ENCODE measurements around the gene MTG1.

DNA sequence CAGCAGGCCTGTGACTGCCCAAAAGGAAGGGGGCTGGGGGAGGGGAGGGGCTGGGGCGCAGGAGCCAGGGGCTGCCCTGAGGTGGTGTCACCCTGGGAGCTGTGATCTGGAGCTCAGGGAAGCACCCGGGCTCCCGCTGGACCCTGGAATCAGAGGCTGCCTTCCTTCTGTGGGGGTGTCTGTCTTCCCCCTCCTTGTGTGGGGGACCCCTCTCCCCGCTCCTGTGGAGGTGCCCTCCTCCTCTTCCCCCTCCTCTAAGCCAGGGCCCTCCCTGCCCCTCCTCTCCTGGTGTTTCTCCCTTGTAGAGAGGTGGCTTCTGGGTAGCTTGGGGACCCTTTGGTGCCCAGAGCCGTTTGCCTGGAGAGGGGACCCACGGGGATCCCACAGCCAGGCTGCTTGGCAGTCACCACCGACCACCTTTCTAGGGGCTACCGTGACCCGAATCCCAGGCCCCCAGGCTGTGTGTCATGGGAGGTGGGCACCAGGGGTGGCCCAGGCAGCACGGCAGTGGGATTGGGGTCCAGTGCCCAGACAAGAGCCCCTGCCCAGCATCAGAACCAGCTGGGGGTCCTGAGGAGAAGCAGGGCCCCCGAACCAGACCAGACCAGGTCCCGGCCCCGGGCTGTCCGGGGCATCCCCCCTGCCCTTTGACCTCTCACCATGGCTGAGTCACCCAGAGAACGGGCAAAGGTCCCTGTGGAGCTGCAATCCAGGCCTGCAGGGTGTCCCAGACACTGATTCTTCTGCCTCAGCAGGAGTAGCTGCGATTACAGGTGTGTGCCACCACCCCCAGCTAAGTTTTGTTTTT is 46.0 kb upstream of the MTG1 start:
- TF ChIP-seq POLR2A (IDR thresholded peaks at IDR 0.05; ENCODE audit: low read length) (no peak), GATA1 (IDR thresholded peaks at IDR 0.05; ENCODE audit: low read depth, low read length) (no peak)

Measured in erythroblast (primary cell).